ENCODE measurements around the gene GPR18.

Gene GPR18

GRCh38 chr13:99258210-99258860 is at the start of gene GPR18:
Gene GPR18 (minus strand): TSS chr13:99258379. CDS start chr13:99255872, 2,507 bp downstream.
- peak; percentile 72 for DNase-seq

GRCh38 chr13:99307648-99308339 is 49.6 kb upstream of the GPR18 start:
- peak; percentile 89 for DNase-seq

- no peak for DNase-seq
Measured at GRCh38 chr13:99307247-99307646, 49.1 kb upstream of the GPR18 start, which contains the start of gene GPR183. Gene GPR183 (minus strand): TSS chr13:99307399. CDS start chr13:99296145, 11,254 bp downstream.

GRCh38 chr13:99305566-99305965 is 47.4 kb upstream of the GPR18 start:
- DNase-seq = no peak

DNA sequence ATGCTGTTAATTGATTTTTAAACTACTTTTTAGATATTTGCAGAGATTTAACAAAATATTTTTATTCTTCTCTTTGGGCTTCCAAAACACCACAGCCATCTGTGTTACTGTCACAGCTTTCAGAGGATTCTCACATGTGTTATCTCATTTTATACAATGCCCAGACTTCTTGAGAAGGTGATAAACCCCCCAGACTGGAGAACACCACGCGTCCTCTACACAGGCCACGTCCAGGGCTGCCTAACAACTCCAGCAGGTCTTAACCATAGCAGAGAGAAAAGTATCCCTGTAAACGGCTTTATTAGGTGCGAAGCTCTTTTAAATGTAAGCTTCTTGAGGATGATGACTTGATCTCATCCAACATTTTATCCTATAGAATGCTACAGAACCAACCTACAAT is 47.0 kb upstream of the GPR18 start:
- DNase-seq = no peak

- no peak for DNase-seq
Measured at GRCh38 chr13:99304541-99304940, 46.4 kb upstream of the GPR18 start.

DNA sequence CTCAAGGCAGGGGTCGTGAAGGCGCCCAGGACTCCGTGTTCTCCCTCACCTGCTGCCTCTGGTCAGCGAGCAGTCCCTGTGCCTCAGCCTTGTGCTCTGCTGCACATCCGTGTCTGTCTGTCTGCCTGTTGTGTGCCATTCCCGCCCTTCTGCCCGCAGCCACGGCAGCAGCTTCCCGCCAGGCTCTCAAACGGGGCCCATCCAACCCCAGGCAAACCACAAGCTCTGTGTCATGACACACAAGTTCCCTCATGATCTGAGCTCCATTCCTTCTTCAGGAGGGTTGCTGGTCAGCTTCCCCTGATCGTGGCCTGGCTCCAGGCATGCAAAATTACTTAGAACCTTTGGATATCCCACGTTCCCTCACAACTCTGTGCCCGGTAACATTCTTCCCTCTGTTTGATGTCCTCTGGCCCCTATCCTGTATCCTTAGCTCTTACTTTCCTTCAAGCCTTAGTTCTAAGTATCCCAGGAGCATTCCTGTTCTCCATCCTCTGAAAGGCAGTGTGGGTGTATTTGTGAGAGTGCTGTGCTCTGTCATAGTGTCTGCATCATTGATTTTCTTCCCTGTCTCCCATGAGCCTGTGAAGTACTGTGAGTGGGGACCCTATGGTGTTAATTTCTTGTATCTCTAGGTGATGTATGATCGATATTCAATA is 45.8 kb upstream of the GPR18 start:
- peak; percentile 84 for DNase-seq

GRCh38 chr13:99302637-99303505 is 44.7 kb upstream of the GPR18 start:
- no peak for DNase-seq

- no peak for DNase-seq
Measured at GRCh38 chr13:99301913-99302636, 43.9 kb upstream of the GPR18 start.

DNA sequence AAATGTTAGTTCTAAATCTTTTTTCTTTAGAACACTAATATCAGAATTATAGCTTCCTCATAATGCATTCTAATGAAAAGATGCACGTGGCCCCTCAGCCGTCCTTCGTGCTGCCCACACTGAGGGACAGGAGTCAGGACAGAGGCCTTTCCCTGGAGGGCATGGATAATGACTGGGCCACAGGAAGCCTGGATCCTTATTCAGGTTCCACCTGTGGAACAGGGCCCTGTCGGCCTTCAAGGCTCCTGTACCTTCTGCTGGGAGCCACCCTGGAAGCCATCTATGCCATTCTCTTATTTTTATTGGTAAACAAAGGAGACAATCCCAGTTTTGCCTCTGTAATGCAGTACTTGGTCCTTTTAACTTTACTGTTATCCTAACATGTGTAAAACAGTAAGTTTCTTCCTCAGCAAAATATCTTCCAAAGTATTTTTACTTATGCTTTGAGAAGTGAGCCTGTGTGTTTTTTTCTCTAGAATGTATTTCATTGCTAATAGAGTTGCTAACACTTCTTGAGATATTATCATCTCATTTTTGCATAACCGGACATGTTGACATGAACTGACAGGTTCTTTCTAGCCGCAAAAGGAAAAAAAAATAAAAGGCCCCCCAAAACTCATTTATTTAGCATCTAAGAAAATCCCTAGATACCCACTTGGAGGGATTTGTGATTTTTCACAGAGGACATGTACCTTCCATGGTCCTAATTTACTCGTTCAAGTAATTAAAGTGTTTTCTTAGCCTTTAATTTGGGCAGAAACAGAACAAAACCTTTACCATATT is 43.1 kb upstream of the GPR18 start:
- no peak for DNase-seq

- no peak for DNase-seq
Measured at GRCh38 chr13:99299920-99300341, 41.8 kb upstream of the GPR18 start.

DNA sequence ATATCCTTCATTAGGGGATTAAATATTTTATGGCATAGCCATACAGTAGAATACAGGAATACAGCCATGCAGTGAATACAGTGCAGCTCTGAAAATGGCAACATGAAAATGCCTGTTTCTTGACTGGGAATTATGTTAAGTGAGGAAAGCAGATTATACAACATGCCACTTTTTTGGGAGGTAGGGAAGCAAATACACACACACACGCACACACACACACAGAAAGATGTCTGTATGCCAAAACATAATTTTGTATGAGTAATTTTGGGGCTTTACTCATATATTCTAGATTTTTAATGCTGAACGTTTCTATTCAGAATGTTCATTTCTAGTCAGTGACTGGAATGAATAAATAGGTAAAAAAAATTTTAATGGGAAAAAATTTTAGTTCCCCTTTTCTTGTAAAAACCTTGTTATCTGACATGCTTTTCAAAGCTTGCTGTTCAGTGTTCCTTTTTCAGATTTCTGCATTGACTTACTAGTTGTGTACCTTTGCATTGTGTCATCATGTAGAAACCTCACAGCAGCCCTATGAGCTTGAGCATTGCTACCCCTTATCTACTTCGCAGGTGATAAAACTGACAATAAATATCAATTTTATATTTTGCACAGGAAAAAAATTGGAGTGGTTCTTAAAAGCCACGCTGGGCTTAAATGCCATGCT is 41.2 kb upstream of the GPR18 start:
- DNase-seq = no peak

DNA sequence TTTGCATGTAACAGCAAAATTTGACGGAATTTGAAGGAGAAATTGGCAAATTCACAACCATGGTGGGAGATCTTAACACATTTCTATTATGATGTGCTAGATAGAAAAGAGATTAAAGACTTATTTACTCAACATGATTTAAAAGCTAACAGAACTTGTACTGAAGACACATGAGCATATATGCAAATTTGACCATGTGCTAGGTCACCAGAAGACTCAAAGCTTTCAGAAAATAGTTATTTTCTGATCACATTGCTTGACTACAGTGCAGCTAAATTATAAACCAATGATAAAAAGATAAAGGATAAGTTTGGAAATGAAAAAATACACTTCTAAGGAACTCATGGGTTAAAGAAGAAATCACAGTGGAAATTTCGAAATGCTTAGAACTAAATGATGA is 39.9 kb upstream of the GPR18 start:
- no peak for DNase-seq

DNA sequence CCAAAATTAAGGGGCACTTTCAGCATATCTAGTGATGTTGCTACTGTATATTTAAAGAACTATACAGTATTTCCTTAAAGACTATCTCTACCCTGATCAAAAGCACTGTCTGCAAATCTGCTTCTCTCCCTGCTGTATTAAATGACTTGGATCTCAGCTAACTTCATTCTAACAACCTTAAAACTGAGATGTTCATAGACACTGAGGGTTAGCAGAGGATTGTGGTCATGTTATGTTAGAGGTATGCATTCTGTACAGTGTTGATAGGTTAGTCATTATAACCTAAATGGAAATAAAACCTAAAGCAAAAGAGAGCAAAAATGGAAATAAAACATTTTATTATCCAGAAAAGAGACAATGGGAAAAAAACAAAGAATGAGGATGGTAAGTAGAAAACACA is 39.2 kb upstream of the GPR18 start:
- no peak for DNase-seq

DNA sequence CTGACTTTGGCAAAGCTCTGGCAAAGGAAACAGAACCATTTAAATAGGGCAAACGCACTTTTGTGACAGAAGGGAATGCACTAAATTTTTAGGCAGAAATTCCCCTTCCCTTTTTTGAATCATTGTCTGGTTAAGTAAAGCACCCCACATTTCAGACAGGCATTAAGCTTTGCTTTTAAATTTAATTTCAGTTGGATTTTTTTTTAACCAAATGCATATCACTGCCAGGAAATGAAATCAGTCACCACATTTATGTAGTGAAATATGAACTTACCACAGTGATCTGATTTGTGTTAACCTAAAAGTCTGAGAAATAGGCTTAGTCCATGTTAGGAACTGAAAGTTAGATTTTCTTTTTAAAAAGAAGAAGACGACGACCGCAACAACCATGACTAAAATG is 38.2 kb upstream of the GPR18 start:
- no peak for DNase-seq

GRCh38 chr13:99295488-99296252 is 37.5 kb upstream of the GPR18 start:
- DNase-seq = no peak

- DNase-seq = no peak
Measured at GRCh38 chr13:99294958-99295357, 36.8 kb upstream of the GPR18 start.

GRCh38 chr13:99294198-99294597 is 36.0 kb upstream of the GPR18 start:
- no peak for DNase-seq

DNA sequence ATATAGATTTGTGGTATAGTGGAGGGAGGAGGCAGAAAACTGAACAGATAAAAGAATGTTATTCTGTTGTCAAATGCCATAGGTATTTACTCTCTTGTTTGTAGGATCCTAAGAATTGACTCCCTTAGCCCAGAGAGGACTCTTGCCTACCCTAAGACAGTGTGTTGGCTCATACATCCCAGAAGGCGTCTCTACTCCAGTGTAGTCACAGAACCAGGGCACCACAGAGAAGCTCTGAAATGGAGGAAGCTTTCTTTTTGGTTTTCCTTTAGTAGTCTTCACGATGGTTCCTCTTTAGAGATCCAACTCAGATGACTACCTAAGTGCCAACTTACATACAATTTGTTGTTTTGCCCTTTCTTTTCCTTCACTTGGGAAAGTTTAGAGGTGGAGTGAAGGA is 35.0 kb upstream of the GPR18 start:
- no peak for DNase-seq

DNA sequence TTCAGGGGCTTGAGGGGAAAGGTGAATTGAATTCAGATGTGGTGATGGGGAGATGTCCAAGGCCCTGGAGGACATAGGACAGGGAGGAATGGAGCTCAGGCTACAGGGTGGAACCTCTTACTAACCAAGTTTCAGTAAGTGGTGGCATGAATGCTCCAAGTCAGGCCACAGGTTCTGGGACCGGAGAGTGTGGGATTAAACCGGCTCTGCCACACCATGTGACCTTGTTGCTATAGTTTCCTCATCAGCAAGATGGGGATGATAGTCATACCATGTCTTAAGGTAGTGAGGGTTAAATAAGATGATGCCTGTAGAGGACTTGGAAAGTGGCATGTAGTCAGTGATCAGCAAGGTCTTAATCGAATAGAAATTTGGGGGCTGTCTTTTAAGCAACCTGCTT is 32.7 kb upstream of the GPR18 start:
- DNase-seq = no peak
